Measurements from ENCODE around the gene RAB3IL1.
"Not testable (repeated sequence)": the region's sequence is repeated elsewhere in the genome, so short reads cannot be mapped to it uniquely, and the experiment has no call there.

RAB3IL1 gene

GRCh38 chr11:61887839-61888494 lies 29.4 kb downstream of the RAB3IL1 start:
- H3K27ac ChIP-seq (ENCODE audit: low read length): no peak overlapping the region
- no peak overlapping the region for H3K4me3 ChIP-seq (ENCODE audit: low read length)
- H3K9ac ChIP-seq (ENCODE audit: low read depth, low read length): no peak overlapping the region
- no peaks in the 10 kb centered on the region for H3K36me3 ChIP-seq (ENCODE audit: insufficient read depth, low read depth, low read length)
- H3K4me1 ChIP-seq (ENCODE audit: insufficient read depth, low read length): peaks cover 4% of the 10 kb centered on the region; the same call in 1 of the 2 replicates
- peaks cover 15% of the 10 kb centered on the region; the same call in 1 of the 2 replicates for H3K27me3 ChIP-seq (ENCODE audit: insufficient read depth, low read length)
- H3K9me3 ChIP-seq (ENCODE audit: insufficient read depth, low read depth, low read length): no peaks in the 10 kb centered on the region

GRCh38 chr11:61886643-61887042 lies 30.7 kb downstream of the RAB3IL1 start:
- H3K27ac ChIP-seq (ENCODE audit: low read length): no peak overlapping the region
- H3K9ac ChIP-seq (ENCODE audit: low read depth, low read length): no peak overlapping the region
- peaks cover 10% of the 10 kb centered on the region; the same call in 1 of the 2 replicates for H3K27me3 ChIP-seq (ENCODE audit: insufficient read depth, low read length)
- peaks cover 6% of the 10 kb centered on the region for H3K4me1 ChIP-seq (ENCODE audit: insufficient read depth, low read length)
- no peaks in the 10 kb centered on the region for H3K36me3 ChIP-seq (ENCODE audit: insufficient read depth, low read depth, low read length)
- H3K4me3 ChIP-seq (ENCODE audit: low read length): no peak overlapping the region
- H3K9me3 ChIP-seq (ENCODE audit: insufficient read depth, low read depth, low read length): no peaks in the 10 kb centered on the region

- Histone ChIP-seq H3K4me1 (ENCODE audit: insufficient read depth, low read length) (peaks cover 12% of the 10 kb centered on the region), H3K9ac (ENCODE audit: low read depth, low read length) (no peak overlapping the region), H3K9me3 (ENCODE audit: insufficient read depth, low read depth, low read length) (no peaks in the 10 kb centered on the region), H3K36me3 (ENCODE audit: insufficient read depth, low read depth, low read length) (no peaks in the 10 kb centered on the region), H3K27me3 (ENCODE audit: insufficient read depth, low read length) (peaks cover 10% of the 10 kb centered on the region; the same call in 1 of the 2 replicates), H3K4me3 (ENCODE audit: low read length) (no peak overlapping the region), H3K27ac (ENCODE audit: low read length) (no peak overlapping the region)
These were observed 31.4 kb downstream of the RAB3IL1 start for GRCh38 chr11:61885784-61886580.

GRCh38 chr11:61885166-61885778 lies 32.1 kb downstream of the RAB3IL1 start:
- no peak overlapping the region for H3K4me3 ChIP-seq (ENCODE audit: low read length)
- H3K4me1 ChIP-seq (ENCODE audit: insufficient read depth, low read length): peaks cover 10% of the 10 kb centered on the region
- H3K36me3 ChIP-seq (ENCODE audit: insufficient read depth, low read depth, low read length): no peaks in the 10 kb centered on the region
- no peaks in the 10 kb centered on the region for H3K9me3 ChIP-seq (ENCODE audit: insufficient read depth, low read depth, low read length)
- H3K27ac ChIP-seq (ENCODE audit: low read length): no peak overlapping the region
- H3K27me3 ChIP-seq (ENCODE audit: insufficient read depth, low read length): peaks cover 2% of the 10 kb centered on the region; the same call in 1 of the 2 replicates
- no peak overlapping the region for H3K9ac ChIP-seq (ENCODE audit: low read depth, low read length)

DNA sequence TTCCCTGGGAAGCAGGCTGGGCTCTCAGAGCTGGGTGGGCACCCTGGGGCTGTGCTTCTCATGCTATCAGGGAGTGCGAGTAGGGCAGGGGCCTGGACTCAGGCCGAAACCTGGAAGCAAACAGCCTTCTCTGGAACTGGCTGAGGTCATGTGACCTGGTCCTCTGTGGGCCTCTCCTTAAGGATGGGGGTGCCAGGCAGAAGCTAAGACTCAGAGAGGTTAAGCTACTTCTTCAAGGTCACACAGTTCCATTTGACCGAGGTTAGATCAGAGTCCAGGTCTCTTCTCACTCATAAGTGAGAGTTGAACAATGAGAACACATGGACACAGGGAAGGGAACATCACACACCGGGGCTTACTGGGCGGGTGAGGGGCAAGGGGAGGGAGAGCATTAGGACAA lies 33.4 kb downstream of the RAB3IL1 start:
- Histone ChIP-seq H3K9me3 (ENCODE audit: insufficient read depth, low read depth, low read length) (no peaks in the 10 kb centered on the region), H3K4me3 (ENCODE audit: low read length) (no peak overlapping the region), H3K27ac (ENCODE audit: low read length) (no peak overlapping the region), H3K4me1 (ENCODE audit: insufficient read depth, low read length) (peaks cover 8% of the 10 kb centered on the region; the same call in 1 of the 2 replicates), H3K36me3 (ENCODE audit: insufficient read depth, low read depth, low read length) (peaks cover 1% of the 10 kb centered on the region; the same call in 1 of the 2 replicates), H3K9ac (ENCODE audit: low read depth, low read length) (no peak overlapping the region), H3K27me3 (ENCODE audit: insufficient read depth, low read length) (no peaks in the 10 kb centered on the region)

DNA sequence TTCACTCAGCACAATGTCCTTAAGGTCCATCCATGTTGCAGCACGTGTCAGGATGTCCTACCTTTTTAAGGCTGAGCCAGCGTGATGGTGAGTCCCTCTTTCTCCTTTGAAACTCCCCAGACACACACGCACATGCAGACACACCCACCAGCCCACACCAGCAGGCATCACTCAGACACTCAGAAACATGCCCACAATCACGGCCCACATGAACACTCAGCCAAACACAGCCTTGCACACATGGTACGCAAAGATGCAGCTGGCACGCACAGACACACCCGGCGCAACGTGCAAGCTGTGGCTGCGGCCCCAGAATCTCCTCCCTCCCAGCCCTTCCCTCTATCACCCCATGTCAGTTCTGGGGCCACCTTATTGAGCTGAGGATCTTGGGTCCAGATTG lies 34.0 kb downstream of the RAB3IL1 start:
- H3K36me3 ChIP-seq (ENCODE audit: insufficient read depth, low read depth, low read length): peaks cover 4% of the 10 kb centered on the region; the same call in 1 of the 2 replicates
- peaks cover 8% of the 10 kb centered on the region; the same call in 1 of the 2 replicates for H3K4me1 ChIP-seq (ENCODE audit: insufficient read depth, low read length)
- H3K27me3 ChIP-seq (ENCODE audit: insufficient read depth, low read length): no peaks in the 10 kb centered on the region
- H3K27ac ChIP-seq (ENCODE audit: low read length): no peak overlapping the region
- H3K9me3 ChIP-seq (ENCODE audit: insufficient read depth, low read depth, low read length): no peaks in the 10 kb centered on the region
- H3K9ac ChIP-seq (ENCODE audit: low read depth, low read length): no peak overlapping the region
- no peak overlapping the region for H3K4me3 ChIP-seq (ENCODE audit: low read length)

- Histone ChIP-seq H3K9ac (ENCODE audit: low read depth, low read length) (no peak overlapping the region), H3K4me3 (ENCODE audit: low read length) (no peak overlapping the region), H3K4me1 (ENCODE audit: insufficient read depth, low read length) (peaks cover 8% of the 10 kb centered on the region; the same call in 1 of the 2 replicates), H3K27ac (ENCODE audit: low read length) (no peak overlapping the region), H3K9me3 (ENCODE audit: insufficient read depth, low read depth, low read length) (no peaks in the 10 kb centered on the region), H3K36me3 (ENCODE audit: insufficient read depth, low read depth, low read length) (peaks cover 4% of the 10 kb centered on the region; the same call in 1 of the 2 replicates), H3K27me3 (ENCODE audit: insufficient read depth, low read length) (no peaks in the 10 kb centered on the region)
These were observed 34.5 kb downstream of the RAB3IL1 start for GRCh38 chr11:61882879-61883278.

DNA sequence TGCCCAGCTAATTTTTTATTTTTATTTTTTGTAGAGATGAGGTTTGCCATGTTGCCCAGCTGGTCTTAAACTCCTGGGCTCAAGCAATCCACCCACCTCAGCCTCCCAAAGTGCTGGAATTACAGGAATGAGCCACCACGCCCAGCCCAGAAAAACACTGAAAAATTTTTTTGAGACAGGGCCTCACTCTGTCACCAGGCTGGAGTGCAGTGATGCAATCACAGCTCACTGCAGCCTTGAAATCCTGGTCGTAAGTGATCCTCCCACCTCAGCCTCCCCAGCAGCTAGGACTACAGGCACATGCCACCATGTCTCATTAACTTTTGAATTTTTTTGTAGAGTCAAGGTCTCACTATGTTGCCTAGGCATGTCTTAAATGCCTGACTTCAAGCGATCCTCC lies 35.1 kb downstream of the RAB3IL1 start:
- not testable (repeated sequence) for H3K9me3 ChIP-seq (ENCODE audit: insufficient read depth, low read depth, low read length); H3K9ac ChIP-seq (ENCODE audit: low read depth, low read length); H3K27ac ChIP-seq (ENCODE audit: low read length); H3K36me3 ChIP-seq (ENCODE audit: insufficient read depth, low read depth, low read length); H3K27me3 ChIP-seq (ENCODE audit: insufficient read depth, low read length); H3K4me1 ChIP-seq (ENCODE audit: insufficient read depth, low read length); H3K4me3 ChIP-seq (ENCODE audit: low read length)

- Histone ChIP-seq H3K4me3 (ENCODE audit: low read length) (no peak overlapping the region), H3K9ac (ENCODE audit: low read depth, low read length) (no peak overlapping the region), H3K27ac (ENCODE audit: low read length) (no peak overlapping the region)
These were observed 36.0 kb downstream of the RAB3IL1 start for GRCh38 chr11:61881397-61881796.

DNA sequence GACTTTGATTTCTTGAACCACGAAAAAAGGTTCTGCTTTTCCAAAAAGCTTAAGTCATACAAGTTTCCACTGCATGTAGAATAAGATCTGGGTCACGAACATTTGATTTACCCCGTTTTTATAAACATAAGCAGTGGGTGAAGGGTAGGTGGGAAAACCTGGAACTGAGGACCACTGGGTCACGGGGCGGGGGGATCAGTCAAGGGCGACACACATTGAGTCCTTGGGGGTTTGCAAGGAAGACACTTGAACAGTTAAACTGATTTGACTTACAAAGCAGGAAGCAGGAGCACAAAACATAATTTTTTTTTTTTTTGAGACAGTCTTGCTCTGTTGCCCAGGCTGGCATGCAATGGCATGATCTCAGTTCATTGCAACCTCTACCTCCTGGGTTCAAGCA lies 36.9 kb downstream of the RAB3IL1 start:
- no peak overlapping the region for H3K9ac ChIP-seq (ENCODE audit: low read depth, low read length)
- H3K27ac ChIP-seq (ENCODE audit: low read length): no peak overlapping the region
- H3K27me3 ChIP-seq (ENCODE audit: insufficient read depth, low read length): no peaks in the 10 kb centered on the region
- no peak overlapping the region for H3K4me3 ChIP-seq (ENCODE audit: low read length)
- peaks cover 8% of the 10 kb centered on the region; the same call in 1 of the 2 replicates for H3K4me1 ChIP-seq (ENCODE audit: insufficient read depth, low read length)
- H3K9me3 ChIP-seq (ENCODE audit: insufficient read depth, low read depth, low read length): no peaks in the 10 kb centered on the region
- peaks cover 4% of the 10 kb centered on the region; the same call in 1 of the 2 replicates for H3K36me3 ChIP-seq (ENCODE audit: insufficient read depth, low read depth, low read length)

More at GRCh38 chr11:61881397-61881796, 36.0 kb downstream of the RAB3IL1 start:
- Histone ChIP-seq H3K27me3 (ENCODE audit: insufficient read depth, low read length) (no peaks in the 10 kb centered on the region), H3K9me3 (ENCODE audit: insufficient read depth, low read depth, low read length) (no peaks in the 10 kb centered on the region), H3K4me1 (ENCODE audit: insufficient read depth, low read length) (peaks cover 8% of the 10 kb centered on the region; the same call in 1 of the 2 replicates), H3K36me3 (ENCODE audit: insufficient read depth, low read depth, low read length) (peaks cover 4% of the 10 kb centered on the region; the same call in 1 of the 2 replicates)

GRCh38 chr11:61880031-61880430 lies 37.3 kb downstream of the RAB3IL1 start:
- no peak overlapping the region for H3K4me3 ChIP-seq (ENCODE audit: low read length)
- peaks cover 9% of the 10 kb centered on the region; the same call in 1 of the 2 replicates for H3K4me1 ChIP-seq (ENCODE audit: insufficient read depth, low read length)
- peaks cover 4% of the 10 kb centered on the region; the same call in 1 of the 2 replicates for H3K36me3 ChIP-seq (ENCODE audit: insufficient read depth, low read depth, low read length)
- H3K27ac ChIP-seq (ENCODE audit: low read length): no peak overlapping the region
- H3K27me3 ChIP-seq (ENCODE audit: insufficient read depth, low read length): no peaks in the 10 kb centered on the region
- no peaks in the 10 kb centered on the region for H3K9me3 ChIP-seq (ENCODE audit: insufficient read depth, low read depth, low read length)
- no peak overlapping the region for H3K9ac ChIP-seq (ENCODE audit: low read depth, low read length)

All from iPS-20b (cell line).